ENCODE results near the gene PPP1R9A.

Gene PPP1R9A

GRCh38 chr7:94898340-94898739 is 9.1 kb upstream of the PPP1R9A start:
- TF ChIP-seq CTCF (IDR thresholded peaks at IDR 0.05; ENCODE audit: insufficient read depth, low read depth, low read length, missing control alignments), result no peak
- no peak overlapping the region for H3K4me3 ChIP-seq (ENCODE audit: low read depth, low read length)
- DNase-seq (ENCODE audit: low read depth), result no peak

GRCh38 chr7:94901981-94902380 is 5.4 kb upstream of the PPP1R9A start:
- TF ChIP-seq CTCF (IDR thresholded peaks at IDR 0.05; ENCODE audit: insufficient read depth, low read depth, low read length, missing control alignments), result no peak
- no peak for DNase-seq (ENCODE audit: low read depth)
- no peak overlapping the region for H3K4me3 ChIP-seq (ENCODE audit: low read depth, low read length)

- no peak for DNase-seq (ENCODE audit: low read depth)
- no peak for TF ChIP-seq CTCF (IDR thresholded peaks at IDR 0.05; ENCODE audit: insufficient read depth, low read depth, low read length, missing control alignments)
These were observed 3.4 kb upstream of the PPP1R9A start for GRCh38 chr7:94903971-94904370.

GRCh38 chr7:94904982-94905381 is 2.4 kb upstream of the PPP1R9A start:
- DNase-seq (ENCODE audit: low read depth), result no peak
- TF ChIP-seq CTCF (IDR thresholded peaks at IDR 0.05; ENCODE audit: insufficient read depth, low read depth, low read length, missing control alignments), result no peak
- no peak overlapping the region for H3K4me3 ChIP-seq (ENCODE audit: low read depth, low read length)

More at GRCh38 chr7:94903971-94904370, 3.4 kb upstream of the PPP1R9A start:
- no peak overlapping the region for H3K4me3 ChIP-seq (ENCODE audit: low read depth, low read length)

- no peak for DNase-seq (ENCODE audit: low read depth)
- H3K4me3 ChIP-seq (ENCODE audit: low read depth, low read length), result no peak overlapping the region
- no peak for TF ChIP-seq CTCF (IDR thresholded peaks at IDR 0.05; ENCODE audit: insufficient read depth, low read depth, low read length, missing control alignments)
These were observed 1.1 kb upstream of the PPP1R9A start for GRCh38 chr7:94906065-94906851.

- no peak overlapping the region for H3K4me3 ChIP-seq (ENCODE audit: low read depth, low read length)
- no peak for DNase-seq (ENCODE audit: low read depth)
- no peak for TF ChIP-seq CTCF (IDR thresholded peaks at IDR 0.05; ENCODE audit: insufficient read depth, low read depth, low read length, missing control alignments)
These were observed 473 bp downstream of the PPP1R9A start for GRCh38 chr7:94907811-94908322.

All from GM12865 (cell line).